Activated T-cell treated with anti-CD3 and anti-CD28 coated beads for 1 hour (primary cell): ENCODE results near the gene ZSCAN25.
"Not testable (repeated sequence)": the region's sequence is repeated elsewhere in the genome, so short reads cannot be mapped to it uniquely, and the experiment has no call there.

ENCODE experiments used
- DNase-seq: peaks from one replicate; pipeline ENCODE4 v3.0.0-alpha.2; 2020; ENCODE audit warnings: low read depth

Gene ZSCAN25

GRCh38 chr7:99645590-99645989, 28.8 kb downstream of the ZSCAN25 start:
- no peak for DNase-seq

- DNase-seq: no peak
Observed at GRCh38 chr7:99648843-99649242, 32.1 kb downstream of the ZSCAN25 start.

GRCh38 chr7:99651290-99651689, 34.5 kb downstream of the ZSCAN25 start:
- no peak for DNase-seq

- no peak for DNase-seq
Observed at GRCh38 chr7:99652671-99653070, 35.9 kb downstream of the ZSCAN25 start.

- DNase-seq: not testable (repeated sequence)
Observed at GRCh38 chr7:99653269-99653668, 36.5 kb downstream of the ZSCAN25 start.

GRCh38 chr7:99653754-99654153, 37.0 kb downstream of the ZSCAN25 start:
- no peak for DNase-seq

- not testable (repeated sequence) for DNase-seq
Observed at GRCh38 chr7:99654626-99655025, 37.9 kb downstream of the ZSCAN25 start.

- not testable (repeated sequence) for DNase-seq
Observed at GRCh38 chr7:99657879-99658278, 41.1 kb downstream of the ZSCAN25 start.

GRCh38 chr7:99665312-99666012, 48.7 kb downstream of the ZSCAN25 start:
- DNase-seq: no peak

- no peak for DNase-seq
Observed at GRCh38 chr7:99666013-99666395, 49.3 kb downstream of the ZSCAN25 start.

- DNase-seq: no peak
Observed at GRCh38 chr7:99667179-99667578, 50.4 kb downstream of the ZSCAN25 start.

GRCh38 chr7:99668541-99668940, 51.8 kb downstream of the ZSCAN25 start:
- no peak for DNase-seq

GRCh38 chr7:99669782-99670181, 53.0 kb downstream of the ZSCAN25 start:
- DNase-seq: no peak

- no peak for DNase-seq
Observed at GRCh38 chr7:99672573-99672972, 55.8 kb downstream of the ZSCAN25 start.

GRCh38 chr7:99674995-99675742, 58.4 kb downstream of the ZSCAN25 start:
- DNase-seq: no peak

- DNase-seq: no peak
Observed at GRCh38 chr7:99677013-99677647, 60.4 kb downstream of the ZSCAN25 start.

- DNase-seq: no peak
Observed at GRCh38 chr7:99677648-99678045, 60.9 kb downstream of the ZSCAN25 start.

GRCh38 chr7:99679032-99679399, 62.3 kb downstream of the ZSCAN25 start:
- no peak for DNase-seq

GRCh38 chr7:99679400-99680191, 62.9 kb downstream of the ZSCAN25 start, which contains the start of gene CYP3A5:
Gene CYP3A5 (minus strand): TSS chr7:99679996. CDS start chr7:99679896, 100 bp downstream.
- no peak for DNase-seq
